HFFc6 (cell line): ENCODE measurements around the gene SNED1. TPM values are rescaled to one million over a fixed set of nuclear protein-coding genes. Genes with fewer than 3 reads are reported as not detected.

Experiments
- DNase-seq: peaks from one replicate; pipeline ENCODE4 v3.0.0-alpha.2; 2018
- H3K27ac Mint-ChIP-seq: 2 replicates; pipeline ENCODE4 v1.8.0; 2020; ENCODE audit warnings: mild to moderate bottlenecking, mixed read lengths
- H3K27me3 Mint-ChIP-seq: 2 replicates; pipeline ENCODE4 v1.8.0; 2021; ENCODE audit warnings: mild to moderate bottlenecking, moderate library complexity, mixed read lengths; ENCODE audit not compliant: insufficient read depth
- H3K36me3 Mint-ChIP-seq: 2 replicates; pipeline ENCODE4 v1.8.0; 2021; ENCODE audit warnings: low read depth, mixed read lengths
- H3K4me1 Mint-ChIP-seq: 2 replicates; pipeline ENCODE4 v1.8.0; 2020; ENCODE audit warnings: low read depth, mixed read lengths
- H3K4me3 Mint-ChIP-seq: 2 replicates; pipeline ENCODE4 v1.8.0; 2020; ENCODE audit warnings: mild to moderate bottlenecking, moderate library complexity, mixed read lengths
- H3K9me3 Mint-ChIP-seq: 2 replicates; pipeline ENCODE4 v1.8.0; 2020; ENCODE audit warnings: mild to moderate bottlenecking, mixed read lengths
- total RNA-seq, 6 experiments: library from RNA; stranded (reverse); fragmentation: NEBNext Ultra II Directional; extraction: Animal tissue kit (Norgen Biotek cat#: 25700); gene quantifications; 2 replicates in 1 of 6; 3 replicates in 5 of 6; pipeline ENCODE4 v1.2.3, GENCODE V29; 2021
- TF ChIP-seq, protein P1 (sequence below): fragments of 200-600 bp; sonication (generic); IDR thresholded peaks from 2 replicates; pipeline ENCODE4 v1.5.0; 2021; ENCODE audit warnings: antibody characterized with exemption, mild to moderate bottlenecking

SNED1 gene
- total RNA-seq, 6 experiments from 2014 or later, result 1.2 to 2.1 (median 1.6) TPM

DNA sequence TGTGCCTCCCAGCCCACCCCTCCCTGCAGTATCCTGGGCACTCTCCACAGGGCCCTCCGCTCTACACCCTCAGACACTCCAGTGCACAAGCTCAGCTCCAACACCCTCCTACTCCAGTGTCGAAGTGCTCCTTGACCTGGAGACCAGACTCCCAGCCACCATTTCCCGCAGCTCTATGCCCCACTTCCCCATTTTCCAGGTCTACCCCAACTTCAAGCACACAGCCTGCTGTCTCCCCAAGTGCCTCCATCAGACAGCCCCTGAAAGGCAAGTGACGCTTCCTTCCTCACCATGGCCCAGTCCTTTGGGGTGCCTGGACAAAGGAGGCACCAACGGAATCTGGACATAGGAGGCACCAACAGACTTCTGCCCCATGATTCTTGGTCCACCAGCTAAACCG lies 143.6 kb downstream of the SNED1 start:
- no peaks in the 10 kb centered on the region for H3K9me3 Mint-ChIP-seq
- TF ChIP-seq, protein P1, sequence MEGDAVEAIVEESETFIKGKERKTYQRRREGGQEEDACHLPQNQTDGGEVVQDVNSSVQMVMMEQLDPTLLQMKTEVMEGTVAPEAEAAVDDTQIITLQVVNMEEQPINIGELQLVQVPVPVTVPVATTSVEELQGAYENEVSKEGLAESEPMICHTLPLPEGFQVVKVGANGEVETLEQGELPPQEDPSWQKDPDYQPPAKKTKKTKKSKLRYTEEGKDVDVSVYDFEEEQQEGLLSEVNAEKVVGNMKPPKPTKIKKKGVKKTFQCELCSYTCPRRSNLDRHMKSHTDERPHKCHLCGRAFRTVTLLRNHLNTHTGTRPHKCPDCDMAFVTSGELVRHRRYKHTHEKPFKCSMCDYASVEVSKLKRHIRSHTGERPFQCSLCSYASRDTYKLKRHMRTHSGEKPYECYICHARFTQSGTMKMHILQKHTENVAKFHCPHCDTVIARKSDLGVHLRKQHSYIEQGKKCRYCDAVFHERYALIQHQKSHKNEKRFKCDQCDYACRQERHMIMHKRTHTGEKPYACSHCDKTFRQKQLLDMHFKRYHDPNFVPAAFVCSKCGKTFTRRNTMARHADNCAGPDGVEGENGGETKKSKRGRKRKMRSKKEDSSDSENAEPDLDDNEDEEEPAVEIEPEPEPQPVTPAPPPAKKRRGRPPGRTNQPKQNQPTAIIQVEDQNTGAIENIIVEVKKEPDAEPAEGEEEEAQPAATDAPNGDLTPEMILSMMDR, result no peak
- no peaks in the 10 kb centered on the region for H3K36me3 Mint-ChIP-seq
- no peak for DNase-seq
- no peaks in the 10 kb centered on the region; the same call in 1 of the 2 replicates for H3K4me1 Mint-ChIP-seq
- H3K27me3 Mint-ChIP-seq, result peaks cover 2% of the 10 kb centered on the region
- H3K27ac Mint-ChIP-seq, result no peak overlapping the region
- H3K4me3 Mint-ChIP-seq, result no peak overlapping the region

DNA sequence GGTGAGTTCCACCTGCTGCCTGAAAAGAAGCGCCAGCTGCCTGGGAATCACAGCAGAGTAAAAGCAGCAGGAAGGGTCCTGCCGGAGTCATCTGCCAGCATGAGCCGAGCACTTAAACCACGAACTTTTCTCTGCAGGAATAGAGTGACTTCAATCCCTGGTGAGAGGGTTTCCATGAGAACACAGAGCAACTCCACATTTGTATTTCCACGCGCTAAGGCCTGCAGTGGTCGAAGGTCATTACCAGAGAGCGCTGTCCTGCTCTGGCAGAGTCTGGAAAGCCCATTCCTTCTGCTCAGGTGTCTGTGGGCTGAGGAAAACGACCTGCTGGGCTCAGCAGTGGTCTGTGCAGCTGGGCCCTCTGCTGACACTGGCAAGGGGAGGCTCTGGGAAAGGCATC lies 144.2 kb downstream of the SNED1 start:
- Mint-ChIP-seq H3K9me3 (no peaks in the 10 kb centered on the region), H3K27me3 (peaks cover 2% of the 10 kb centered on the region), H3K27ac (no peak overlapping the region), H3K4me1 (no peaks in the 10 kb centered on the region; the same call in 1 of the 2 replicates), H3K4me3 (no peak overlapping the region), H3K36me3 (no peaks in the 10 kb centered on the region)
- TF ChIP-seq, protein P1, result no peak
- DNase-seq, result no peak

Other genes starting within 250 kb of the SNED1 start
- not detected for gene KIF1A, start 178.4 kb upstream of the SNED1 start, total RNA-seq
- gene AGXT, start 129.8 kb upstream of the SNED1 start, total RNA-seq, result not detected
- not detected for gene MAB21L4, start 102.5 kb upstream of the SNED1 start, total RNA-seq
- gene CROCC2, start 92.3 kb upstream of the SNED1 start, total RNA-seq, result not detected
- gene MTERF4, start 103.7 kb downstream of the SNED1 start, total RNA-seq, result 10 to 100 TPM; 17.2 to 20.6 (median 17.9) TPM
- 1 to 10 TPM; 3.3 to 7.1 (median 6.0) TPM for gene PASK, start 150.9 kb downstream of the SNED1 start, total RNA-seq
- gene PPP1R7, start 151.8 kb downstream of the SNED1 start, total RNA-seq, result 100 to 1,000 TPM in 3 of 6 experiments, 10 to 100 TPM in 3; 90.6 to 117 (median 103) TPM
- gene ANO7, start 190.1 kb downstream of the SNED1 start, total RNA-seq, result 1 to 10 TPM in 4 of 6 experiments, under 1 TPM in 2; 0.80 to 1.4 (median 1.2) TPM